ENCODE measurements around the gene ZBTB46. TPM values are rescaled to one million over a fixed set of nuclear protein-coding genes. Genes with fewer than 3 reads are reported as not detected.

ZBTB46 gene
- total RNA-seq, 1 donor from 2014 or later: 23.7 TPM

DNA sequence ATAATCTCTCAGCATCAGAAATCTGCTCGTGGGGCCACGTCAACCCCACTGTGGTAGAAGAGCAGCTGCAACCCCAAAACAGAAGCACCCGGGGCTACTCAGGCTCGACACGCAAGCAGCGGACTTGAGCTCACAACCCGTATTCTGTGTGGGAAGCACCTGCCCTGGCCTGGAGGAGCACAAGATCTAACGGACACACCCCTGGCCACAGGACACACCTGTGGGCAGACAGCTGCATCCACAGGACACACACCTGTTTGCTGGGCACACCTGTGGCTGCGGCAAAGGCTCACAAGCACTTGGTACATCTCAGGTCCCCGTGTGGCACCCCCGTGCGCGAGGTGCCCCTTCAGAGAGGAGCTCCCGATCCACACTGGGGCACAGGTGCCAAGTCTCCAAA, 36.5 kb downstream of the ZBTB46 start:
- Mint-ChIP-seq H3K27ac (ENCODE audit: unreplicated experiment) (no peak overlapping the region), H3K36me3 (ENCODE audit: low read depth) (peaks cover 7% of the 10 kb centered on the region), H3K4me3 (no peak overlapping the region), H3K27me3 (ENCODE audit: low read depth) (no peaks in the 10 kb centered on the region), H3K9me3 (no peaks in the 10 kb centered on the region), H3K4me1 (peaks cover 17% of the 10 kb centered on the region)
- TF ChIP-seq, protein P1, sequence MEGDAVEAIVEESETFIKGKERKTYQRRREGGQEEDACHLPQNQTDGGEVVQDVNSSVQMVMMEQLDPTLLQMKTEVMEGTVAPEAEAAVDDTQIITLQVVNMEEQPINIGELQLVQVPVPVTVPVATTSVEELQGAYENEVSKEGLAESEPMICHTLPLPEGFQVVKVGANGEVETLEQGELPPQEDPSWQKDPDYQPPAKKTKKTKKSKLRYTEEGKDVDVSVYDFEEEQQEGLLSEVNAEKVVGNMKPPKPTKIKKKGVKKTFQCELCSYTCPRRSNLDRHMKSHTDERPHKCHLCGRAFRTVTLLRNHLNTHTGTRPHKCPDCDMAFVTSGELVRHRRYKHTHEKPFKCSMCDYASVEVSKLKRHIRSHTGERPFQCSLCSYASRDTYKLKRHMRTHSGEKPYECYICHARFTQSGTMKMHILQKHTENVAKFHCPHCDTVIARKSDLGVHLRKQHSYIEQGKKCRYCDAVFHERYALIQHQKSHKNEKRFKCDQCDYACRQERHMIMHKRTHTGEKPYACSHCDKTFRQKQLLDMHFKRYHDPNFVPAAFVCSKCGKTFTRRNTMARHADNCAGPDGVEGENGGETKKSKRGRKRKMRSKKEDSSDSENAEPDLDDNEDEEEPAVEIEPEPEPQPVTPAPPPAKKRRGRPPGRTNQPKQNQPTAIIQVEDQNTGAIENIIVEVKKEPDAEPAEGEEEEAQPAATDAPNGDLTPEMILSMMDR (conservative IDR thresholded peaks at IDR 0.05): no peak
- no peak for DNase-seq (ENCODE audit: low read depth, low spot score)

DNA sequence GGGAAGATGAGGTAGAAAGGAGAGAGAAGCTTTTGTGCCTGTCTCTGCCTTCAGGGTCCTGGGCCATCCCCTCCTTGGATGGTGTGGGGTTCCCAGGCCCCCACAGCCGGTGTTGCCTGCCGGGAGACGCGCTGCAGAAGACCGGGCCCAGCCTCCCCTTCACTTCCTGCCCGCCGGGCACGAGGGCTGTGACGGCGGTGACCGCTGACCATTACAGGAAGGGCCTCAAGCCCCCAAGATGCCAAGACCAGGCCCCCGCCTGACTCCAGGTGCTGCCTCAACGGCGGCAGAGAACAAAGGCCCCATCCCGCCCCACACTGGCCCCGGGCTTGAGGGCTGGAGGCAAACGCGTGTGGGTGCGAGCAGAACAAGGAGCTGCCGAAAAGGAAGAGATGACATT, 38.2 kb downstream of the ZBTB46 start:
- Mint-ChIP-seq H3K36me3 (ENCODE audit: low read depth) (peaks cover 6% of the 10 kb centered on the region), H3K4me3 (no peak overlapping the region), H3K4me1 (peaks cover 17% of the 10 kb centered on the region), H3K9me3 (no peaks in the 10 kb centered on the region), H3K27me3 (ENCODE audit: low read depth) (no peaks in the 10 kb centered on the region), H3K27ac (ENCODE audit: unreplicated experiment) (peak overlapping the region; percentile 12)
- TF ChIP-seq, protein P1 (conservative IDR thresholded peaks at IDR 0.05): no peak
- DNase-seq (ENCODE audit: low read depth, low spot score): no peak

DNA sequence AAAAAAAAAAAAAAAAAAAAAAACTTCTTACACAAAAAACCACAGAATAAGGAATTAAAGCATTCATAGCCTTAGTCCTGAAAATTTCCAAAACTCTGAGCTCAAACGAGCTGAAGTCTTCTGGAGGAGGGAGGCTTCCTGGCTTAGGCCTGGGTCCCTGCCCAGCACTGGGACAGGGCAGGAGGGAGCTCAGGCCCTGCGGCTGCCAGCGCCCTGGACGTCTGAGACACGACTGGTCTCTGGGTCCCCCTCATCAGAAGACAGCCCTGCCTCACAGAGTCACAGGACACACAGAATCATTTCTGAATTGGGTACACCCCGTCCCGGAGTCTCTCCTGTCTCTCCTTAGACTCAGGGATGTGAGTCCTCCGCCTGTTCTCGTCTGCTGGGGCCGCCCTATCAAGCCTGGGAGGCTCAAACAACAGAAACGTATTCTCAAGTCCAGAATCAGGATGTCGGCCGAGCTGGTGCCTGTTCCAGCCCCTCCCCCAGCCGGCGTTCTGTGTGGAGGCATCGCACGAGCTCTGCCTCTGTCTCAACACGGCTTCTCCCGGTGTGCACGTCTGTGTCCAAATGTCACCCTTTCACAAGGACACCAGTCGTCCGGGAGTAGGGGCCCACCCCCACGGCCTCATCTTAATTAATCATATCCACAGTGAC, 39.4 kb downstream of the ZBTB46 start:
- no peaks in the 10 kb centered on the region for H3K27me3 Mint-ChIP-seq (ENCODE audit: low read depth)
- no peak overlapping the region for H3K4me3 Mint-ChIP-seq
- peak; percentile 16 for DNase-seq (ENCODE audit: low read depth, low spot score)

DNA sequence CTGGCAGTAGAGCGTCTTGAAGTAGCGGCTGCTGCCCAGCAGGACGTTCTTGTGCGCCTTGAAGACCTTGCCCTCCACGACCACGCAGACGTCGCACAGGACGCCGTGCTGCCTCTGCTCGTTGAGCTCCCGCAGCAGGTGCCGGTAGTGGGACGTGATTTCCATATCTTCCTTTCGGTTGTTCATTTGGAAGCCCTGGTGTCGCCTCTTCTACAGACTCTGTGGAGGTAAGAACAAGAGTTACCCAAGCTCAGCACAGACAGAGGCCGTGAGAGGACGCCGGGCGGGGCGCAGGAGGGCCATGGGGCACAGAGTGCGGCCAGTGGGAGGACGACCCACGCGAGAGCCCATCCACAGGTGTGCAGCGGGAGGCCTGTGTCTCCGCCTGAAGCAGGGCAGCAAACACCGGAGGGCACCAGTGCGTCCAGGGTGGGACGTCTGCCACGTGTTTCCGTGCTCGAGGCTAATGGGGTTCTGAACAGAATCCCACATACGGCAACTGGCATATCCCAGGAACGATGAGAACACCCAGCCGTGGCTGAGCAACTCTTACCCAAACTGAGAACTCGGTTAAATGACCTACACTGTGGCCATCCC, 40.4 kb downstream of the ZBTB46 start:
- Mint-ChIP-seq H3K9me3 (no peaks in the 10 kb centered on the region), H3K36me3 (ENCODE audit: low read depth) (no peaks in the 10 kb centered on the region), H3K27ac (ENCODE audit: unreplicated experiment) (no peak overlapping the region), H3K4me3 (no peak overlapping the region), H3K4me1 (peaks cover 20% of the 10 kb centered on the region), H3K27me3 (ENCODE audit: low read depth) (no peaks in the 10 kb centered on the region)
- no peak for DNase-seq (ENCODE audit: low read depth, low spot score)
- TF ChIP-seq, protein P1 (conservative IDR thresholded peaks at IDR 0.05): no peak

More for the DNA sequence above, 39.4 kb downstream of the ZBTB46 start:
- Mint-ChIP-seq H3K27ac (ENCODE audit: unreplicated experiment) (peak overlapping the region; percentile 27), H3K4me1 (peaks cover 17% of the 10 kb centered on the region), H3K36me3 (ENCODE audit: low read depth) (no peaks in the 10 kb centered on the region), H3K9me3 (no peaks in the 10 kb centered on the region)
- TF ChIP-seq, protein P1 (conservative IDR thresholded peaks at IDR 0.05): no peak

DNA sequence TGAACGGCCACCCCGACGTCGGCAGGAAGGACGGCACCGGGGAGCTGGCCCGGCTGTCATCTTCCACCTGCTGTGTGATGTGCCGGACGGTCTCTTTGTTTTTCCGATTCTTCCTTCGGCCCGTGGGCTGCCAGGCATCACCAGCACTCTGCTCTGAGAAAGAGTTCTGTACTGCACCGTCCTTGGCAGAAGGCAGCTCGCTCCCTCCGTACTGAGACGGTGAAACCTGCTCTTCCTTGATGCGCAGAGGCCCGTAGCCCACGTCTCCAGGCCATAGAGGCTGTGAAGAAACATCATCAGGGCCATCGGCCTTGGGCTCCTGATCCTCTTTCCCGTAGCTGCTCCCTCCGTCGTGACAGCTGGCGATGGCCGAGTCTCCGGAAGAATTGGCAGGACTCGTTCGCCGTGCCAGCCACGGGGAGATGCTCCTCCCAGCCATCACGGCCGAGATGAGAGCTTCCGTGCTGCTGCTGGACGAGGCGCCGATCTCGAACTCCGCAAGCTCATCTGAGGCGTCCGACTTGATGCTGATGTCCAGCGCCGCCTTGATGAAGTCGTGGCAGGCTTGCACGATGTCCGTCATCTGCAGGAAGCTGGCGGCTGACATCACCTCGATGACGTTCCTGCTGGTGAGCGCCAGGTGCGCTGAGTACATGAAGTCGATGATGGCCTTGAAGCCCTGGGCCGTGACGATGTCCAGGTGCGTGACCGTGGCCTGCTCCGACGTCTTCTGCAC, 41.1 kb downstream of the ZBTB46 start:
- no peak for DNase-seq (ENCODE audit: low read depth, low spot score)
- H3K27me3 Mint-ChIP-seq (ENCODE audit: low read depth): no peaks in the 10 kb centered on the region
- H3K4me3 Mint-ChIP-seq: no peak overlapping the region
- peaks cover 22% of the 10 kb centered on the region for H3K4me1 Mint-ChIP-seq
- H3K27ac Mint-ChIP-seq (ENCODE audit: unreplicated experiment): no peak overlapping the region
- no peaks in the 10 kb centered on the region for H3K9me3 Mint-ChIP-seq
- H3K36me3 Mint-ChIP-seq (ENCODE audit: low read depth): no peaks in the 10 kb centered on the region
- TF ChIP-seq, protein P1 (conservative IDR thresholded peaks at IDR 0.05): no peak

Measured in neural crest cell (in vitro differentiated cells).